ENCODE results near the gene CD46. TPM values are rescaled to one million over a fixed set of nuclear protein-coding genes. Genes with fewer than 3 reads are reported as not detected.
"Not testable (repeated sequence)": the region's sequence is repeated elsewhere in the genome, so short reads cannot be mapped to it uniquely, and the experiment has no call there.

The CD46 gene
- polyA plus RNA-seq, 1 donor = 288 TPM

- 20% methylated on average over 3 of the region's 5 CpGs for WGBS (ENCODE audit: insufficient coverage, low lambda C conversion rate)
- Histone ChIP-seq H3K9me3 (ENCODE audit: control insufficient read depth, low read depth, low read length) (no peaks in the 10 kb centered on the region), H3K27me3 (ENCODE audit: control insufficient read depth, insufficient read depth, low read length) (no peaks in the 10 kb centered on the region), H3K4me1 (ENCODE audit: control insufficient read depth, insufficient read depth, low read length) (peaks cover 25% of the 10 kb centered on the region), H3K27ac (ENCODE audit: low read length) (peak overlapping the region; percentile 99), H3K4me3 (ENCODE audit: low read length) (peak overlapping the region; percentile 98), H3K36me3 (ENCODE audit: control insufficient read depth, insufficient read depth, low read length) (no peaks in the 10 kb centered on the region)
- DNase-seq = peak in 1 of 2 donors; percentile 55
Measured at GRCh38 chr1:207750631-207751305, 1.1 kb upstream of the CD46 start.

- H3K4me1 ChIP-seq (ENCODE audit: control insufficient read depth, insufficient read depth, low read length) = peaks cover 31% of the 10 kb centered on the region
- not testable (repeated sequence) for H3K27me3 ChIP-seq (ENCODE audit: control insufficient read depth, insufficient read depth, low read length); DNase-seq; H3K9me3 ChIP-seq (ENCODE audit: control insufficient read depth, low read depth, low read length); H3K36me3 ChIP-seq (ENCODE audit: control insufficient read depth, insufficient read depth, low read length)
- peak overlapping the region; percentile 98 for H3K4me3 ChIP-seq (ENCODE audit: low read length)
- H3K27ac ChIP-seq (ENCODE audit: low read length) = peak overlapping the region; percentile 99
- 0% methylated on average over 2 of the region's 7 CpGs for WGBS (ENCODE audit: insufficient coverage, low lambda C conversion rate)
Measured at GRCh38 chr1:207751463-207751789, 428 bp upstream of the CD46 start.

- H3K27ac ChIP-seq (ENCODE audit: low read length) = peak overlapping the region; percentile 99
- H3K4me3 ChIP-seq (ENCODE audit: low read length) = peak overlapping the region; percentile 98
- H3K36me3 ChIP-seq (ENCODE audit: control insufficient read depth, insufficient read depth, low read length) = no peaks in the 10 kb centered on the region
- no CpG with 5 or more reads among the region's 30 CpGs for WGBS (ENCODE audit: insufficient coverage, low lambda C conversion rate)
- H3K27me3 ChIP-seq (ENCODE audit: control insufficient read depth, insufficient read depth, low read length) = no peaks in the 10 kb centered on the region
- H3K4me1 ChIP-seq (ENCODE audit: control insufficient read depth, insufficient read depth, low read length) = peaks cover 36% of the 10 kb centered on the region
- DNase-seq = peak; percentile 60 to 83
- H3K9me3 ChIP-seq (ENCODE audit: control insufficient read depth, low read depth, low read length) = no peaks in the 10 kb centered on the region
Measured at GRCh38 chr1:207752456-207752998, 673 bp downstream of the CD46 start.

GRCh38 chr1:207753611-207754010 is 1.8 kb downstream of the CD46 start:
- Histone ChIP-seq H3K9me3 (ENCODE audit: control insufficient read depth, low read depth, low read length) (no peaks in the 10 kb centered on the region), H3K27me3 (ENCODE audit: control insufficient read depth, insufficient read depth, low read length) (no peaks in the 10 kb centered on the region), H3K4me1 (ENCODE audit: control insufficient read depth, insufficient read depth, low read length) (peaks cover 36% of the 10 kb centered on the region), H3K4me3 (ENCODE audit: low read length) (peak overlapping the region; percentile 98), H3K36me3 (ENCODE audit: control insufficient read depth, insufficient read depth, low read length) (peaks cover 8% of the 10 kb centered on the region), H3K27ac (ENCODE audit: low read length) (peak overlapping the region; percentile 99)
- DNase-seq = no peak
- WGBS (ENCODE audit: insufficient coverage, low lambda C conversion rate) = 35% methylated on average over 5 of the region's 7 CpGs

- Histone ChIP-seq H3K9me3 (ENCODE audit: control insufficient read depth, low read depth, low read length) (no peaks in the 10 kb centered on the region), H3K36me3 (ENCODE audit: control insufficient read depth, insufficient read depth, low read length) (peaks cover 10% of the 10 kb centered on the region), H3K27me3 (ENCODE audit: control insufficient read depth, insufficient read depth, low read length) (no peaks in the 10 kb centered on the region), H3K27ac (ENCODE audit: low read length) (peak overlapping the region; percentile 3), H3K4me3 (ENCODE audit: low read length) (peak overlapping the region; percentile 98), H3K4me1 (ENCODE audit: control insufficient read depth, insufficient read depth, low read length) (peaks cover 34% of the 10 kb centered on the region)
- WGBS (ENCODE audit: insufficient coverage, low lambda C conversion rate) = no CpG with 5 or more reads among the region's 4 CpGs
- no peak for DNase-seq
Measured at GRCh38 chr1:207754011-207754410, 2.2 kb downstream of the CD46 start.

GRCh38 chr1:207754974-207755700 is 3.3 kb downstream of the CD46 start:
- H3K27me3 ChIP-seq (ENCODE audit: control insufficient read depth, insufficient read depth, low read length) = no peaks in the 10 kb centered on the region
- H3K36me3 ChIP-seq (ENCODE audit: control insufficient read depth, insufficient read depth, low read length) = peaks cover 17% of the 10 kb centered on the region
- no peaks in the 10 kb centered on the region for H3K9me3 ChIP-seq (ENCODE audit: control insufficient read depth, low read depth, low read length)
- peaks cover 28% of the 10 kb centered on the region for H3K4me1 ChIP-seq (ENCODE audit: control insufficient read depth, insufficient read depth, low read length)
- H3K27ac ChIP-seq (ENCODE audit: low read length) = peak overlapping the region; percentile 64
- WGBS (ENCODE audit: insufficient coverage, low lambda C conversion rate) = 78% methylated on average over 3 of the region's 7 CpGs
- no peak overlapping the region for H3K4me3 ChIP-seq (ENCODE audit: low read length)
- no peak for DNase-seq

- WGBS (ENCODE audit: insufficient coverage, low lambda C conversion rate) = 20% methylated on average over 1 of the region's 2 CpGs
- peaks cover 20% of the 10 kb centered on the region for H3K36me3 ChIP-seq (ENCODE audit: control insufficient read depth, insufficient read depth, low read length)
- peak overlapping the region; percentile 64 for H3K27ac ChIP-seq (ENCODE audit: low read length)
- H3K4me3 ChIP-seq (ENCODE audit: low read length) = no peak overlapping the region
- peaks cover 24% of the 10 kb centered on the region for H3K4me1 ChIP-seq (ENCODE audit: control insufficient read depth, insufficient read depth, low read length)
- DNase-seq = peak in 1 of 2 donors; percentile 75
- H3K27me3 ChIP-seq (ENCODE audit: control insufficient read depth, insufficient read depth, low read length) = no peaks in the 10 kb centered on the region
- H3K9me3 ChIP-seq (ENCODE audit: control insufficient read depth, low read depth, low read length) = no peaks in the 10 kb centered on the region
Measured at GRCh38 chr1:207755846-207756693, 4.2 kb downstream of the CD46 start.

- no peak for DNase-seq
- no peak overlapping the region for H3K4me3 ChIP-seq (ENCODE audit: low read length)
- no peak overlapping the region for H3K27ac ChIP-seq (ENCODE audit: low read length)
- peaks cover 65% of the 10 kb centered on the region for H3K36me3 ChIP-seq (ENCODE audit: control insufficient read depth, insufficient read depth, low read length)
- no peaks in the 10 kb centered on the region for H3K4me1 ChIP-seq (ENCODE audit: control insufficient read depth, insufficient read depth, low read length)
- H3K9me3 ChIP-seq (ENCODE audit: control insufficient read depth, low read depth, low read length) = peaks cover 14% of the 10 kb centered on the region
- WGBS (ENCODE audit: insufficient coverage, low lambda C conversion rate) = 100% methylated on average over 1 of the region's 13 CpGs
- H3K27me3 ChIP-seq (ENCODE audit: control insufficient read depth, insufficient read depth, low read length) = no peaks in the 10 kb centered on the region
Measured at GRCh38 chr1:207762622-207763021, 10.8 kb downstream of the CD46 start.

- H3K36me3 ChIP-seq (ENCODE audit: control insufficient read depth, insufficient read depth, low read length) = peaks cover 64% of the 10 kb centered on the region
- H3K9me3 ChIP-seq (ENCODE audit: control insufficient read depth, low read depth, low read length) = peaks cover 14% of the 10 kb centered on the region
- no peak overlapping the region for H3K4me3 ChIP-seq (ENCODE audit: low read length)
- WGBS (ENCODE audit: insufficient coverage, low lambda C conversion rate) = no CpG with 5 or more reads among the region's 10 CpGs
- H3K27ac ChIP-seq (ENCODE audit: low read length) = no peak overlapping the region
- no peaks in the 10 kb centered on the region for H3K4me1 ChIP-seq (ENCODE audit: control insufficient read depth, insufficient read depth, low read length)
- no peak for DNase-seq
- no peaks in the 10 kb centered on the region for H3K27me3 ChIP-seq (ENCODE audit: control insufficient read depth, insufficient read depth, low read length)
Measured at GRCh38 chr1:207763091-207763490, 11.2 kb downstream of the CD46 start.

- Histone ChIP-seq H3K36me3 (ENCODE audit: control insufficient read depth, insufficient read depth, low read length) (peaks cover 59% of the 10 kb centered on the region), H3K4me3 (ENCODE audit: low read length) (no peak overlapping the region), H3K27ac (ENCODE audit: low read length) (no peak overlapping the region), H3K27me3 (ENCODE audit: control insufficient read depth, insufficient read depth, low read length) (no peaks in the 10 kb centered on the region), H3K4me1 (ENCODE audit: control insufficient read depth, insufficient read depth, low read length) (no peaks in the 10 kb centered on the region), H3K9me3 (ENCODE audit: control insufficient read depth, low read depth, low read length) (peaks cover 14% of the 10 kb centered on the region)
- WGBS (ENCODE audit: insufficient coverage, low lambda C conversion rate) = no CpG with 5 or more reads among the region's 9 CpGs
- DNase-seq = no peak
Measured at GRCh38 chr1:207763972-207764371, 12.1 kb downstream of the CD46 start.

All from large intestine (tissue), 3 donors.